Uterus (tissue), 4 donors: ENCODE data around the gene KHSRP. TPM values are rescaled to one million over a fixed set of nuclear protein-coding genes. Genes with fewer than 3 reads are reported as not detected.
"Not testable (repeated sequence)": the region's sequence is repeated elsewhere in the genome, so short reads cannot be mapped to it uniquely, and the experiment has no call there.

Experiments
- DNase-seq, 2 donors: peaks; one replicate each; pipeline ENCODE4 v3.0.0-alpha.2; 2019 to 2020
- H3K27ac ChIP-seq, 2 donors: fragments of 200-600 bp; sonication (generic); 1 replicate in 1 of 2; 2 replicates in 1 of 2; pipeline ENCODE4 v1.5.1; 2016 to 2018
- H3K27me3 ChIP-seq, 2 donors: fragments of 200-600 bp; sonication (generic); one replicate each; pipeline ENCODE4 v1.5.1; 2018 to 2019; ENCODE audit warnings: control low read depth in 1 of 2
- H3K36me3 ChIP-seq, 2 donors: fragments of 200-600 bp; sonication (generic); one replicate each; pipeline ENCODE4 v1.5.1; 2019; ENCODE audit warnings: control low read depth in 1 of 2
- H3K4me1 ChIP-seq, 2 donors: fragments of 200-600 bp; sonication (generic); one replicate each; pipeline ENCODE4 v1.5.1; 2018 to 2019; ENCODE audit warnings: control low read depth in 1 of 2
- H3K4me3 ChIP-seq, 2 donors: fragments of 200-600 bp; sonication (generic); 1 replicate in 1 of 2; 2 replicates in 1 of 2; pipeline ENCODE4 v1.5.1; 2018 to 2019; ENCODE audit warnings: mild to moderate bottlenecking in 1 of 2
- H3K9me3 ChIP-seq, 2 donors: fragments of 200-600 bp; sonication (generic); one replicate each; pipeline ENCODE4 v1.5.1; 2019; ENCODE audit warnings: control low read depth in 1 of 2
- CTCF ChIP-seq, 4 experiments: fragments of 200-600 bp in 2 of 4; fragments of 450-650 bp in 2 of 4; sonication (generic) in 2 of 4; IDR thresholded peaks; one replicate each; pipeline ENCODE4 v1.5.1; 2016 to 2019; ENCODE audit warnings: antibody characterized with exemption in 4 of 4, mild to moderate bottlenecking in 2 of 4, moderate library complexity in 1 of 4
- POLR2A ChIP-seq, 2 donors: fragments of 450-650 bp; IDR thresholded peaks; one replicate each; pipeline ENCODE4 v1.6.1; 2016; ENCODE audit warnings: antibody characterized with exemption in 2 of 2, mild to moderate bottlenecking in 1 of 2, moderate library complexity in 1 of 2
- intact Hi-C: fragments of 100-400 bp; cut with DNase I; formaldehyde crosslinking; loops from one replicate; pipeline ENCODE4 v1.15.1; 2023; ENCODE audit warnings: low total_unique reads
- total RNA-seq, 4 donors: library from RNA; depleted of rRNA in 3 of 4; stranded (reverse); fragments of >200 nt in 3 of 4; gene quantifications; one replicate each; pipeline versions ENCODE4 v1.1.0 to v1.2.4, GENCODE V29; 2014 to 2023
- donor health status: DM: yes; HTN: yes; CAD: no.

KHSRP gene
- total RNA-seq, 4 donors from 2014 or later, result 23.5 to 259 (median 66.5) TPM

GRCh38 chr19:6402837-6403608 lies 21.6 kb downstream of the KHSRP start:
- no peak for DNase-seq
- no peaks in the 10 kb centered on the region for H3K36me3 ChIP-seq
- H3K9me3 ChIP-seq, result no peaks in the 10 kb centered on the region
- H3K27me3 ChIP-seq, result no peaks in the 10 kb centered on the region
- H3K4me3 ChIP-seq, result no peak overlapping the region
- no peak for TF ChIP-seq CTCF (IDR thresholded peaks at IDR 0.05)
- TF ChIP-seq POLR2A (IDR thresholded peaks at IDR 0.05), result no peak
- no peaks in the 10 kb centered on the region for H3K4me1 ChIP-seq
- no peak overlapping the region for H3K27ac ChIP-seq
- intact Hi-C loops, result no loop called here

- TF ChIP-seq POLR2A (IDR thresholded peaks at IDR 0.05) (no peak), CTCF (IDR thresholded peaks at IDR 0.05) (no peak)
- H3K4me3 ChIP-seq, result no peak overlapping the region
- intact Hi-C loops, result no loop called here
- no peak overlapping the region for H3K27ac ChIP-seq
- H3K27me3 ChIP-seq, result no peaks in the 10 kb centered on the region
- no peaks in the 10 kb centered on the region for H3K9me3 ChIP-seq
- H3K4me1 ChIP-seq, result no peaks in the 10 kb centered on the region
- no peaks in the 10 kb centered on the region for H3K36me3 ChIP-seq
- DNase-seq, result no peak
These were observed 22.6 kb downstream of the KHSRP start for GRCh38 chr19:6402058-6402457.

GRCh38 chr19:6400062-6400944 lies 24.3 kb downstream of the KHSRP start:
- intact Hi-C loops, H3K36me3 ChIP-seq, H3K9me3 ChIP-seq, DNase-seq, H3K27me3 ChIP-seq, H3K27ac ChIP-seq, H3K4me3 ChIP-seq, H3K4me1 ChIP-seq: not testable (repeated sequence)

GRCh38 chr19:6396305-6396704 lies 28.3 kb downstream of the KHSRP start:
- no peak for TF ChIP-seq CTCF (IDR thresholded peaks at IDR 0.05)
- no peak for TF ChIP-seq POLR2A (IDR thresholded peaks at IDR 0.05)

GRCh38 chr19:6394831-6395230 lies 29.8 kb downstream of the KHSRP start:
- H3K27me3 ChIP-seq, result no peaks in the 10 kb centered on the region
- no peaks in the 10 kb centered on the region for H3K9me3 ChIP-seq
- intact Hi-C loops, result no loop called here
- no peak overlapping the region for H3K27ac ChIP-seq
- no peak for TF ChIP-seq POLR2A (IDR thresholded peaks at IDR 0.05)
- no peak for TF ChIP-seq CTCF (IDR thresholded peaks at IDR 0.05)
- no peak overlapping the region for H3K4me3 ChIP-seq
- no peak for DNase-seq
- H3K36me3 ChIP-seq, result no peaks in the 10 kb centered on the region
- peaks cover 0 to 8% of the 10 kb centered on the region in 2 donors for H3K4me1 ChIP-seq

More at GRCh38 chr19:6396305-6396704, 28.3 kb downstream of the KHSRP start:
- Histone ChIP-seq H3K27me3 (no peaks in the 10 kb centered on the region), H3K9me3 (no peaks in the 10 kb centered on the region), H3K27ac (no peak overlapping the region), H3K4me3 (no peak overlapping the region), H3K36me3 (no peaks in the 10 kb centered on the region), H3K4me1 (peaks cover 0 to 8% of the 10 kb centered on the region in 2 donors)
- intact Hi-C loops, result no loop called here
- no peak for DNase-seq
